ENCODE data around the gene AOPEP. TPM values are rescaled to one million over a fixed set of nuclear protein-coding genes. Genes with fewer than 3 reads are reported as not detected.

The AOPEP gene
- total and polyA plus RNA-seq, 9 of the 15 experiments (the other 6 are each of a cell fraction or from before 2014, with no cell fraction given), result 4.5 to 19.3 (median 13.5) TPM

DNA sequence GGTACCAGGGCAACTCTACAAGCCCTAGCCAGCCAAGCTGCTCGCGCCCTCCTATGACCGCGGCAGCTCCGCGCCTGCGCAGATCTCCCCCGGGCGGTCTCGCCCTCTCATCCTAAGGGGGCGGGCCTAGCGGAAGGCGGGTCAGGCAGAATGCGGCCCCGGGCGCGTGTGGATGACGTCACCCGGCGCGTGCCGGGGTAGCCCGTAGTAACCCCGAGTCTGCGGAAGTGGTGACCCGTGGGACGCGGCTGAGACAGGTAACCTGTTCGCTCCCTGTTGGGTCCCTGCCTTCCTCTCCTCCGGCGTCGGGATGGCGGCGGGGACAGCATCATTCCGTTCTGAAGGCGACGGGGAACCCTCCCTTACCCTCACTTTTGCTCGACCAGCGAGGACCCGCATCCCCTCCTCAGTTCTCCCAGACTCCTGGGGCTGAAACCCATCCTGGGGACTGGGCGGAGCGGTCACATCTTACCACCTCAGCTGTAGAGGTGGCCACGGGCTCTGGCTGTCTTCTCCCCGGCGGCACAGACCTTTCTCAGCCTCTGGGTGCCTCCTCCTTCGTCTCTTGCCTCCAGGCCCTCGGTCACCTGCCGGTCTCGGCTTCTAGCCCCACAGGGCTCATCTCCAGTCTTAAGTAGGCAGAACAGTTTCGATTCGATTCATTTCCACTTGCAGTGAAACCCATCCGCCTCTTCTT lies at the start of gene AOPEP (continued):
- TF ChIP-seq, protein P1, sequence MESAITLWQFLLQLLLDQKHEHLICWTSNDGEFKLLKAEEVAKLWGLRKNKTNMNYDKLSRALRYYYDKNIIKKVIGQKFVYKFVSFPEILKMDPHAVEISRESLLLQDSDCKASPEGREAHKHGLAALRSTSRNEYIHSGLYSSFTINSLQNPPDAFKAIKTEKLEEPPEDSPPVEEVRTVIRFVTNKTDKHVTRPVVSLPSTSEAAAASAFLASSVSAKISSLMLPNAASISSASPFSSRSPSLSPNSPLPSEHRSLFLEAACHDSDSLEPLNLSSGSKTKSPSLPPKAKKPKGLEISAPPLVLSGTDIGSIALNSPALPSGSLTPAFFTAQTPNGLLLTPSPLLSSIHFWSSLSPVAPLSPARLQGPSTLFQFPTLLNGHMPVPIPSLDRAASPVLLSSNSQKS (CRISPR knock-in tag; IDR thresholded peaks at IDR 0.05), result no peak
- TF ChIP-seq, protein P2, sequence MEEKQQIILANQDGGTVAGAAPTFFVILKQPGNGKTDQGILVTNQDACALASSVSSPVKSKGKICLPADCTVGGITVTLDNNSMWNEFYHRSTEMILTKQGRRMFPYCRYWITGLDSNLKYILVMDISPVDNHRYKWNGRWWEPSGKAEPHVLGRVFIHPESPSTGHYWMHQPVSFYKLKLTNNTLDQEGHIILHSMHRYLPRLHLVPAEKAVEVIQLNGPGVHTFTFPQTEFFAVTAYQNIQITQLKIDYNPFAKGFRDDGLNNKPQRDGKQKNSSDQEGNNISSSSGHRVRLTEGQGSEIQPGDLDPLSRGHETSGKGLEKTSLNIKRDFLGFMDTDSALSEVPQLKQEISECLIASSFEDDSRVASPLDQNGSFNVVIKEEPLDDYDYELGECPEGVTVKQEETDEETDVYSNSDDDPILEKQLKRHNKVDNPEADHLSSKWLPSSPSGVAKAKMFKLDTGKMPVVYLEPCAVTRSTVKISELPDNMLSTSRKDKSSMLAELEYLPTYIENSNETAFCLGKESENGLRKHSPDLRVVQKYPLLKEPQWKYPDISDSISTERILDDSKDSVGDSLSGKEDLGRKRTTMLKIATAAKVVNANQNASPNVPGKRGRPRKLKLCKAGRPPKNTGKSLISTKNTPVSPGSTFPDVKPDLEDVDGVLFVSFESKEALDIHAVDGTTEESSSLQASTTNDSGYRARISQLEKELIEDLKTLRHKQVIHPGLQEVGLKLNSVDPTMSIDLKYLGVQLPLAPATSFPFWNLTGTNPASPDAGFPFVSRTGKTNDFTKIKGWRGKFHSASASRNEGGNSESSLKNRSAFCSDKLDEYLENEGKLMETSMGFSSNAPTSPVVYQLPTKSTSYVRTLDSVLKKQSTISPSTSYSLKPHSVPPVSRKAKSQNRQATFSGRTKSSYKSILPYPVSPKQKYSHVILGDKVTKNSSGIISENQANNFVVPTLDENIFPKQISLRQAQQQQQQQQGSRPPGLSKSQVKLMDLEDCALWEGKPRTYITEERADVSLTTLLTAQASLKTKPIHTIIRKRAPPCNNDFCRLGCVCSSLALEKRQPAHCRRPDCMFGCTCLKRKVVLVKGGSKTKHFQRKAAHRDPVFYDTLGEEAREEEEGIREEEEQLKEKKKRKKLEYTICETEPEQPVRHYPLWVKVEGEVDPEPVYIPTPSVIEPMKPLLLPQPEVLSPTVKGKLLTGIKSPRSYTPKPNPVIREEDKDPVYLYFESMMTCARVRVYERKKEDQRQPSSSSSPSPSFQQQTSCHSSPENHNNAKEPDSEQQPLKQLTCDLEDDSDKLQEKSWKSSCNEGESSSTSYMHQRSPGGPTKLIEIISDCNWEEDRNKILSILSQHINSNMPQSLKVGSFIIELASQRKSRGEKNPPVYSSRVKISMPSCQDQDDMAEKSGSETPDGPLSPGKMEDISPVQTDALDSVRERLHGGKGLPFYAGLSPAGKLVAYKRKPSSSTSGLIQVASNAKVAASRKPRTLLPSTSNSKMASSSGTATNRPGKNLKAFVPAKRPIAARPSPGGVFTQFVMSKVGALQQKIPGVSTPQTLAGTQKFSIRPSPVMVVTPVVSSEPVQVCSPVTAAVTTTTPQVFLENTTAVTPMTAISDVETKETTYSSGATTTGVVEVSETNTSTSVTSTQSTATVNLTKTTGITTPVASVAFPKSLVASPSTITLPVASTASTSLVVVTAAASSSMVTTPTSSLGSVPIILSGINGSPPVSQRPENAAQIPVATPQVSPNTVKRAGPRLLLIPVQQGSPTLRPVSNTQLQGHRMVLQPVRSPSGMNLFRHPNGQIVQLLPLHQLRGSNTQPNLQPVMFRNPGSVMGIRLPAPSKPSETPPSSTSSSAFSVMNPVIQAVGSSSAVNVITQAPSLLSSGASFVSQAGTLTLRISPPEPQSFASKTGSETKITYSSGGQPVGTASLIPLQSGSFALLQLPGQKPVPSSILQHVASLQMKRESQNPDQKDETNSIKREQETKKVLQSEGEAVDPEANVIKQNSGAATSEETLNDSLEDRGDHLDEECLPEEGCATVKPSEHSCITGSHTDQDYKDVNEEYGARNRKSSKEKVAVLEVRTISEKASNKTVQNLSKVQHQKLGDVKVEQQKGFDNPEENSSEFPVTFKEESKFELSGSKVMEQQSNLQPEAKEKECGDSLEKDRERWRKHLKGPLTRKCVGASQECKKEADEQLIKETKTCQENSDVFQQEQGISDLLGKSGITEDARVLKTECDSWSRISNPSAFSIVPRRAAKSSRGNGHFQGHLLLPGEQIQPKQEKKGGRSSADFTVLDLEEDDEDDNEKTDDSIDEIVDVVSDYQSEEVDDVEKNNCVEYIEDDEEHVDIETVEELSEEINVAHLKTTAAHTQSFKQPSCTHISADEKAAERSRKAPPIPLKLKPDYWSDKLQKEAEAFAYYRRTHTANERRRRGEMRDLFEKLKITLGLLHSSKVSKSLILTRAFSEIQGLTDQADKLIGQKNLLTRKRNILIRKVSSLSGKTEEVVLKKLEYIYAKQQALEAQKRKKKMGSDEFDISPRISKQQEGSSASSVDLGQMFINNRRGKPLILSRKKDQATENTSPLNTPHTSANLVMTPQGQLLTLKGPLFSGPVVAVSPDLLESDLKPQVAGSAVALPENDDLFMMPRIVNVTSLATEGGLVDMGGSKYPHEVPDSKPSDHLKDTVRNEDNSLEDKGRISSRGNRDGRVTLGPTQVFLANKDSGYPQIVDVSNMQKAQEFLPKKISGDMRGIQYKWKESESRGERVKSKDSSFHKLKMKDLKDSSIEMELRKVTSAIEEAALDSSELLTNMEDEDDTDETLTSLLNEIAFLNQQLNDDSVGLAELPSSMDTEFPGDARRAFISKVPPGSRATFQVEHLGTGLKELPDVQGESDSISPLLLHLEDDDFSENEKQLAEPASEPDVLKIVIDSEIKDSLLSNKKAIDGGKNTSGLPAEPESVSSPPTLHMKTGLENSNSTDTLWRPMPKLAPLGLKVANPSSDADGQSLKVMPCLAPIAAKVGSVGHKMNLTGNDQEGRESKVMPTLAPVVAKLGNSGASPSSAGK (IDR thresholded peaks at IDR 0.05), result peak; percentile 54; the same call in 1 of the 2 replicates
- TF ChIP-seq SMARCE1 (IDR thresholded peaks at IDR 0.05), result peak; percentile 54; the same call in 1 of the 2 replicates
- peak; percentile 71 for TF ChIP-seq KDM5B (IDR thresholded peaks at IDR 0.05; ENCODE audit: insufficient replicate concordance, low read depth, low read length)
- peak; percentile 89 to 95; a peak in 3 of 4 replicates for TF ChIP-seq SIN3A (IDR thresholded peaks at IDR 0.05; ENCODE audit: borderline replicate concordance in 2 of 2, control insufficient read depth in 1 of 2, low read depth in 2 of 2, low read length in 2 of 2)
- TF ChIP-seq SMAD1 (IDR thresholded peaks at IDR 0.05; ENCODE audit: low read depth, low read length, partially characterized antibody), result peak; percentile 55
- TF ChIP-seq ZKSCAN1 (IDR thresholded peaks at IDR 0.05; ENCODE audit: low read depth, low read length), result peak; percentile 64; the same call in 1 of the 2 replicates
- TF ChIP-seq ZSCAN32 (CRISPR knock-in tag; IDR thresholded peaks at IDR 0.05), result no peak
- TF ChIP-seq, protein P3, sequence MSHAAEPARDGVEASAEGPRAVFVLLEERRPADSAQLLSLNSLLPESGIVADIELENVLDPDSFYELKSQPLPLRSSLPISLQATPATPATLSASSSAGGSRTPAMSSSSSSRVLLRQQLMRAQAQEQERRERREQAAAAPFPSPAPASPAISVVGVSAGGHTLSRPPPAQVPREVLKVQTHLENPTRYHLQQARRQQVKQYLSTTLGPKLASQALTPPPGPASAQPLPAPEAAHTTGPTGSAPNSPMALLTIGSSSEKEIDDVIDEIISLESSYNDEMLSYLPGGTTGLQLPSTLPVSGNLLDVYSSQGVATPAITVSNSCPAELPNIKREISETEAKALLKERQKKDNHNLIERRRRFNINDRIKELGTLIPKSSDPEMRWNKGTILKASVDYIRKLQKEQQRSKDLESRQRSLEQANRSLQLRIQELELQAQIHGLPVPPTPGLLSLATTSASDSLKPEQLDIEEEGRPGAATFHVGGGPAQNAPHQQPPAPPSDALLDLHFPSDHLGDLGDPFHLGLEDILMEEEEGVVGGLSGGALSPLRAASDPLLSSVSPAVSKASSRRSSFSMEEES (CRISPR knock-in tag; IDR thresholded peaks at IDR 0.05), result no peak
- peak; percentile 98 for TF ChIP-seq ZBTB12 (CRISPR knock-in tag; IDR thresholded peaks at IDR 0.05)
- TF ChIP-seq ATF7 (IDR thresholded peaks at IDR 0.05), result peak; percentile 99

Measured in K562 (cell line).